Liver (tissue), 9 donors: ENCODE measurements around the gene DRG1. TPM values are rescaled to one million over a fixed set of nuclear protein-coding genes. Genes with fewer than 3 reads are reported as not detected.

Experiments used
- DNase-seq: peaks from one replicate; pipeline ENCODE4 v3.0.0-alpha.2; 2017; ENCODE audit warnings: low spot score
- H3K27ac ChIP-seq, 2 donors: one replicate each; pipeline ENCODE4 v1.7.0; 2013; ENCODE audit warnings: inconsistent platforms in 2 of 2, low read length in 2 of 2, control low read depth in 1 of 2, low read depth in 1 of 2, mild to moderate bottlenecking in 1 of 2
- H3K27me3 ChIP-seq, 4 donors: one replicate each; pipeline versions ENCODE4 v1.6.1 to v1.7.0; 2013; ENCODE audit warnings: low read length in 3 of 4, inconsistent platforms in 1 of 4, mild to moderate bottlenecking in 1 of 4, moderate library complexity in 1 of 4; ENCODE audit not compliant: control insufficient read depth in 4 of 4, insufficient read depth in 4 of 4
- H3K36me3 ChIP-seq, 4 donors: one replicate each; pipeline versions ENCODE4 v1.6.1 to v1.7.0; 2013; ENCODE audit warnings: low read length in 3 of 4, mild to moderate bottlenecking in 3 of 4, low read depth in 1 of 4, moderate library complexity in 1 of 4; ENCODE audit not compliant: control insufficient read depth in 4 of 4, insufficient read depth in 3 of 4
- H3K4me1 ChIP-seq, 4 donors: one replicate each; pipeline versions ENCODE4 v1.6.1 to v1.7.0; 2013; ENCODE audit warnings: low read length in 3 of 4, mild to moderate bottlenecking in 3 of 4, moderate library complexity in 1 of 4; ENCODE audit not compliant: control insufficient read depth in 4 of 4, insufficient read depth in 4 of 4
- H3K4me3 ChIP-seq, 3 donors: one replicate each; pipeline versions ENCODE4 v1.6.1 to v1.7.0; 2013; ENCODE audit warnings: low read length in 3 of 3, control low read depth in 1 of 3, low read depth in 1 of 3, mild to moderate bottlenecking in 1 of 3
- H3K9ac ChIP-seq, 2 donors: one replicate each; pipeline ENCODE4 v1.7.0; 2013; ENCODE audit warnings: low read length in 2 of 2, mild to moderate bottlenecking in 2 of 2, moderate library complexity in 2 of 2, control low read depth in 1 of 2, low read depth in 1 of 2
- H3K9me3 ChIP-seq, 4 donors: one replicate each; pipeline versions ENCODE4 v1.6.1 to v1.7.0; 2013; ENCODE audit warnings: low read length in 3 of 4; ENCODE audit not compliant: control insufficient read depth in 4 of 4
- ATF3 ChIP-seq: IDR thresholded peaks from 2 replicates; pipeline ENCODE4 v1.6.1; 2016; ENCODE audit warnings: antibody characterized with exemption
- CTCF ChIP-seq: fragments of 150-350 bp; IDR thresholded peaks from 2 replicates; pipeline ENCODE4 v1.5.1; 2017; ENCODE audit warnings: improper control_type of control experiment, low read depth, low read length; ENCODE audit not compliant: missing input control
- EGR1 ChIP-seq, 2 donors: IDR thresholded peaks; 2 replicates each; pipeline ENCODE4 v1.6.1; 2016 to 2018; ENCODE audit warnings: antibody characterized with exemption in 2 of 2, low read depth in 2 of 2
- FOXA1 ChIP-seq: IDR thresholded peaks from 2 replicates; pipeline ENCODE4 v1.6.1; 2016; ENCODE audit warnings: antibody characterized with exemption
- FOXA2 ChIP-seq: IDR thresholded peaks from 2 replicates; pipeline ENCODE4 v1.6.1; 2016; ENCODE audit warnings: antibody characterized with exemption
- GABPA ChIP-seq, 2 donors: IDR thresholded peaks in 1 of 2; conservative IDR thresholded peaks in 1 of 2; 2 replicates each; pipeline ENCODE4 v1.6.1; 2016; ENCODE audit warnings: antibody characterized with exemption in 2 of 2, mild to moderate bottlenecking in 1 of 2, moderate library complexity in 1 of 2
- HNF4A ChIP-seq, 2 donors: conservative IDR thresholded peaks; 2 replicates each; pipeline ENCODE4 v1.6.1; 2016; ENCODE audit warnings: antibody characterized with exemption in 2 of 2, mild to moderate bottlenecking in 2 of 2
- HNF4G ChIP-seq: IDR thresholded peaks from 2 replicates; pipeline ENCODE4 v1.6.1; 2016; ENCODE audit warnings: antibody characterized with exemption
- JUND ChIP-seq, 2 donors: IDR thresholded peaks; 2 replicates each; pipeline ENCODE4 v1.6.1; 2016; ENCODE audit warnings: antibody characterized with exemption in 2 of 2
- MAX ChIP-seq: IDR thresholded peaks from 2 replicates; pipeline ENCODE4 v1.6.1; 2016; ENCODE audit warnings: antibody characterized with exemption
- NR2F2 ChIP-seq: IDR thresholded peaks from 2 replicates; pipeline ENCODE4 v1.6.1; 2016; ENCODE audit warnings: antibody characterized with exemption
- RAD21 ChIP-seq, 2 donors: IDR thresholded peaks; 2 replicates each; pipeline ENCODE4 v1.6.1; 2016; ENCODE audit warnings: antibody characterized with exemption in 2 of 2, mild to moderate bottlenecking in 2 of 2
- REST ChIP-seq: IDR thresholded peaks from 2 replicates; pipeline ENCODE4 v1.6.1; 2016; ENCODE audit warnings: antibody characterized with exemption, mild to moderate bottlenecking
- RXRA ChIP-seq, 2 donors: IDR thresholded peaks; 2 replicates each; pipeline ENCODE4 v1.6.1; 2017 to 2018; ENCODE audit warnings: antibody characterized with exemption in 2 of 2, mild to moderate bottlenecking in 1 of 2
- SP1 ChIP-seq: IDR thresholded peaks from 2 replicates; pipeline ENCODE4 v1.6.1; 2018; ENCODE audit warnings: antibody characterized with exemption, mild to moderate bottlenecking
- TAF1 ChIP-seq: conservative IDR thresholded peaks from 2 replicates; pipeline ENCODE4 v1.6.1; 2016; ENCODE audit warnings: antibody characterized with exemption, mild to moderate bottlenecking
- YY1 ChIP-seq: IDR thresholded peaks from 2 replicates; pipeline ENCODE4 v1.6.1; 2016; ENCODE audit warnings: antibody characterized with exemption, mild to moderate bottlenecking
- ZBTB33 ChIP-seq: IDR thresholded peaks from 2 replicates; pipeline ENCODE4 v1.6.1; 2016; ENCODE audit warnings: antibody characterized with exemption
- WGBS: extraction: QIAGEN DNeasy Blood & Tissue Kit; methylation state at CpG from one replicate; pipeline ENCODE4 v1.1.7; 2013; 5-methylcytosine and 5-hydroxymethylcytosine counted together
- polyA plus RNA-seq, 2 donors: library from polyadenylated mRNA; stranded (reverse) in 1 of 2; unstranded in 1 of 2; fragments of 200-250 nt in 1 of 2; fragments of >200 nt in 1 of 2; fragmentation: Nextera tagmentation in 1 of 2; extraction: Ambion mirVana in 1 of 2; gene quantifications; one replicate each; pipeline versions ENCODE4 v1.2.1 to v1.2.3, GENCODE V29; 2013 to 2015
- total RNA-seq, 2 donors: library from RNA; depleted of rRNA; stranded (reverse); fragments of >200 nt; gene quantifications; one replicate each; pipeline ENCODE4 v1.2.3, GENCODE V29; 2014
- donor health status: healthy.
- donor health status: healthy.
- donor health status: healthy.
- donor health status: healthy.
- donor health status: healthy.

DRG1 gene
- total and polyA plus RNA-seq, 4 donors = 23.1 to 39.7 (median 32.5) TPM

GRCh38 chr22:31449506-31449905 is 50.1 kb downstream of the DRG1 start:
- Histone ChIP-seq H3K4me1 (peaks cover 0 to 7% (median 5%) of the 10 kb centered on the region in 4 donors), H3K4me3 (no peak overlapping the region)
- WGBS = 83% methylated on average over 4 of the region's 4 CpGs

More at GRCh38 chr22:31449506-31449905, 50.1 kb downstream of the DRG1 start:
- no peak overlapping the region for H3K27ac ChIP-seq
- no peak for TF ChIP-seq FOXA1
- TF ChIP-seq RAD21 (IDR thresholded peaks at IDR 0.05) = no peak
- TF ChIP-seq RXRA (IDR thresholded peaks at IDR 0.05) = no peak
- TF ChIP-seq SP1 = no peak
- no peak for TF ChIP-seq FOXA2
- TF ChIP-seq NR2F2 = no peak
- no peak for TF ChIP-seq GABPA (IDR thresholded peaks at IDR 0.05 in 1 of 2, conservative IDR thresholded peaks at IDR 0.05 in 1 of 2)
- no peak for TF ChIP-seq ATF3
- no peak for TF ChIP-seq ZBTB33
- no peak for TF ChIP-seq MAX
- no peak for TF ChIP-seq YY1
- no peak for TF ChIP-seq HNF4A (conservative IDR thresholded peaks at IDR 0.05)
- TF ChIP-seq REST = no peak
- TF ChIP-seq JUND (IDR thresholded peaks at IDR 0.05) = no peak
- TF ChIP-seq HNF4G = no peak
- TF ChIP-seq EGR1 (IDR thresholded peaks at IDR 0.05; ENCODE audit: low read depth in 2 of 2) = no peak
- TF ChIP-seq TAF1 = no peak
- no peak for TF ChIP-seq CTCF
- DNase-seq = no peak
- no peaks in the 10 kb centered on the region for H3K9me3 ChIP-seq
- no peak overlapping the region for H3K9ac ChIP-seq
- H3K36me3 ChIP-seq = peaks cover 3 to 29% (median 18%) of the 10 kb centered on the region in 4 donors
- no peaks in the 10 kb centered on the region for H3K27me3 ChIP-seq
